Gastrocnemius medialis (tissue), 4 donors: ENCODE results near the gene PDZD11. TPM values are rescaled to one million over a fixed set of nuclear protein-coding genes. Genes with fewer than 3 reads are reported as not detected.

Experiments used
- ATAC-seq, 2 donors: fragments of 150-250 bp; one replicate each; pipeline ENCODE4 v1.9.1; 2016
- DNase-seq, 2 donors: peaks; one replicate each; pipeline ENCODE4 v3.0.0-alpha.2; 2019
- H3K27ac ChIP-seq, 4 donors: fragments of 200-600 bp; sonication (generic); 1 replicate in 1 of 4; 2 replicates in 3 of 4; pipeline ENCODE4 v1.5.1; 2016 to 2018; ENCODE audit warnings: mild to moderate bottlenecking in 2 of 4, moderate library complexity in 1 of 4
- H3K27me3 ChIP-seq, 3 donors: fragments of 200-600 bp; sonication (generic) in 2 of 3; 1 replicate in 1 of 3; 2 replicates in 2 of 3; pipeline versions ENCODE4 v1.5.1 to v1.6.0; 2016 to 2019; ENCODE audit warnings: mild to moderate bottlenecking in 1 of 3, moderate library complexity in 1 of 3
- H3K36me3 ChIP-seq, 2 donors: fragments of 200-600 bp; sonication (generic) in 1 of 2; one replicate each; pipeline ENCODE4 v1.5.1; 2017 to 2018
- H3K4me1 ChIP-seq, 2 donors: fragments of 200-600 bp; sonication (generic) in 1 of 2; one replicate each; pipeline ENCODE4 v1.5.1; 2016 to 2017; ENCODE audit warnings: mild to moderate bottlenecking in 2 of 2
- H3K4me3 ChIP-seq, 4 donors: fragments of 200-600 bp; sonication (generic) in 3 of 4; 1 replicate in 1 of 4; 2 replicates in 3 of 4; pipeline ENCODE4 v1.5.1; 2016 to 2019; ENCODE audit warnings: mild to moderate bottlenecking in 2 of 4
- H3K9me3 ChIP-seq, 3 donors: fragments of 200-600 bp; sonication (generic) in 2 of 3; 1 replicate in 1 of 3; 2 replicates in 2 of 3; pipeline ENCODE4 v1.5.1; 2016 to 2019
- POLR2A ChIP-seq, 2 donors: fragments of 450-650 bp; IDR thresholded peaks; one replicate each; pipeline ENCODE4 v1.6.1; 2017; ENCODE audit warnings: antibody characterized with exemption in 2 of 2, mild to moderate bottlenecking in 2 of 2, moderate library complexity in 2 of 2
- in situ Hi-C, 4 donors: fragments of 200-750 bp; cut with MboI; loops; one replicate each; pipeline versions ENCODE4 v1.15.0 to v1.8.0; 2017; ENCODE audit warnings: low sequenced_read_pairs in 4 of 4
- intact Hi-C: fragments of 100-400 bp; cut with DNase I; formaldehyde crosslinking; loops from one replicate; pipeline ENCODE4 v1.15.1; 2023; ENCODE audit warnings: low total_unique reads
- total RNA-seq, 4 donors: library from RNA; depleted of rRNA; stranded (reverse); fragments of >200 nt; gene quantifications; one replicate each; pipeline versions ENCODE4 v1.1.0 to v1.2.3, GENCODE V29; 2016
- TF ChIP-seq, protein P1 (sequence below), 5 experiments: fragments of 450-650 bp in 3 of 5; fragments of 200-600 bp in 2 of 5; sonication (generic) in 2 of 5; IDR thresholded peaks in 4 of 5; conservative IDR thresholded peaks in 1 of 5; 1 replicate in 4 of 5; 2 replicates in 1 of 5; pipeline ENCODE4 v1.5.1; 2016 to 2019; ENCODE audit warnings: antibody characterized with exemption in 5 of 5, mild to moderate bottlenecking in 3 of 5, moderate library complexity in 3 of 5

Gene PDZD11
- total RNA-seq, 4 donors from 2014 or later = 12.8 to 22.3 (median 21.8) TPM

DNA sequence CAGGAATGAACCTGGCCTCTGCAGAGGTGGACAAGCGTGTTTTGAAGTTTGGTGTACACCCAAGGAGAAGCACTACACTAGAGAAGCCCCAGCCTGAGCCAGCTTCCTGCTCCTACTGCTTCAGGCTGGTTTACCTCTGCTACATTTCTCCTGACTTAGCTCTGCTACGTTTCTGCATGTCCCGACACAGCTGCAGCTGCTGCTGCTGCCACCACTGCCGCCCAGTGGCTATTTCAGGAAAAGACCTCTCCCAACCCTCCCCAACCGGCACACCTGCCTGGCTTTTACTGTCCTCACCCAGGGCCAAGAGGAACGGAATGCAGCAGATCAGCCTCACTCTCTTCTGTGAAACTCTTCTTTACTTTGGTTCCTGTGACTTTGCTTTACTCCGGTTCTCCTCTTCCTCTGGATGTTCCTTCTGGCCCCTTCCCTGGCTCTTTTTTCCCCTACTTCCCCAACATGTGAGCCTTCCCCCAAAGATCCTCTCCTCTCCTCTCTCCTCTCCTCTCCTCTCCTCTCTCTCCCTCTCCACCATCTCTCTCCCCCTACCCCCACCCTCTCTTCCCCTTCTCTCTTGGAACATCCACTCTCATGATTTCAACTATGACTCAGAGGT lies 26.7 kb downstream of the PDZD11 start:
- Histone ChIP-seq H3K4me3 (no peak overlapping the region), H3K27me3 (no peaks in the 10 kb centered on the region), H3K27ac (no peak overlapping the region), H3K4me1 (no peaks in the 10 kb centered on the region), H3K36me3 (no peaks in the 10 kb centered on the region), H3K9me3 (no peaks in the 10 kb centered on the region)
- TF ChIP-seq, protein P1, sequence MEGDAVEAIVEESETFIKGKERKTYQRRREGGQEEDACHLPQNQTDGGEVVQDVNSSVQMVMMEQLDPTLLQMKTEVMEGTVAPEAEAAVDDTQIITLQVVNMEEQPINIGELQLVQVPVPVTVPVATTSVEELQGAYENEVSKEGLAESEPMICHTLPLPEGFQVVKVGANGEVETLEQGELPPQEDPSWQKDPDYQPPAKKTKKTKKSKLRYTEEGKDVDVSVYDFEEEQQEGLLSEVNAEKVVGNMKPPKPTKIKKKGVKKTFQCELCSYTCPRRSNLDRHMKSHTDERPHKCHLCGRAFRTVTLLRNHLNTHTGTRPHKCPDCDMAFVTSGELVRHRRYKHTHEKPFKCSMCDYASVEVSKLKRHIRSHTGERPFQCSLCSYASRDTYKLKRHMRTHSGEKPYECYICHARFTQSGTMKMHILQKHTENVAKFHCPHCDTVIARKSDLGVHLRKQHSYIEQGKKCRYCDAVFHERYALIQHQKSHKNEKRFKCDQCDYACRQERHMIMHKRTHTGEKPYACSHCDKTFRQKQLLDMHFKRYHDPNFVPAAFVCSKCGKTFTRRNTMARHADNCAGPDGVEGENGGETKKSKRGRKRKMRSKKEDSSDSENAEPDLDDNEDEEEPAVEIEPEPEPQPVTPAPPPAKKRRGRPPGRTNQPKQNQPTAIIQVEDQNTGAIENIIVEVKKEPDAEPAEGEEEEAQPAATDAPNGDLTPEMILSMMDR (IDR thresholded peaks at IDR 0.05 in 4 of 5, conservative IDR thresholded peaks at IDR 0.05 in 1 of 5) = no peak
- no peak for TF ChIP-seq POLR2A (IDR thresholded peaks at IDR 0.05)
- ATAC-seq (no peak), DNase-seq (no peak)
- in situ Hi-C loops = no loop called here
- intact Hi-C loops = no loop called here

DNA sequence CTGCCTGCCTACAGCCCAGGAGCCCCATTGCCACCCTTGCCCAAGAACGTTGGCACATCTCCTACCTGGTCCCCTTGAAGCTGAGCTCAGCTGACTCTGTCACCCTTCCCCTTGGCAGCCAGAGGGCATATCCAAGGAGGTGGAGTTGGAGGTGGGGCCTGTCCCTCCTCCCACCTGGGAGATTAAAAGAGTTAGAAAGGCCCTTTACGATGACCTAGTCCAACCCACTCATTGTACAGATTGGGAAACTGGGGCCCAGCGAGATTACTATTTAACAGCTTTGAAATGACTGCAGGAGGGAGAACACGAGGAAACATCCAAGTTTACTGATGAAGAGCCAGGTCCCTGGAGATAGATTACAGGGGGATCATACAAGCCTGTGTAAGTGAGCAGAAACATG lies 29.6 kb downstream of the PDZD11 start, which contains the start of gene P2RY4:
TSS of gene P2RY4 (minus strand) at position 101 of the 400 bp plus-strand sequence. CDS start 580 bp downstream, outside the sequence.
- H3K4me3 ChIP-seq = no peak within 1 kb of the TSS
- no peak within 1 kb of the TSS for H3K27ac ChIP-seq
- H3K36me3 ChIP-seq = no peaks in the 10 kb centered on the region
- in situ Hi-C loops = no loop called here
- no peaks in the 10 kb centered on the region for H3K27me3 ChIP-seq
- no peaks in the 10 kb centered on the region for H3K9me3 ChIP-seq
- intact Hi-C loops = no loop called here
- H3K4me1 ChIP-seq = no peaks in the 10 kb centered on the region
- DNase-seq (no peak), ATAC-seq (no peak)
- TF ChIP-seq, protein P1 (IDR thresholded peaks at IDR 0.05 in 4 of 5, conservative IDR thresholded peaks at IDR 0.05 in 1 of 5) = no peak
- no peak for TF ChIP-seq POLR2A (IDR thresholded peaks at IDR 0.05)

DNA sequence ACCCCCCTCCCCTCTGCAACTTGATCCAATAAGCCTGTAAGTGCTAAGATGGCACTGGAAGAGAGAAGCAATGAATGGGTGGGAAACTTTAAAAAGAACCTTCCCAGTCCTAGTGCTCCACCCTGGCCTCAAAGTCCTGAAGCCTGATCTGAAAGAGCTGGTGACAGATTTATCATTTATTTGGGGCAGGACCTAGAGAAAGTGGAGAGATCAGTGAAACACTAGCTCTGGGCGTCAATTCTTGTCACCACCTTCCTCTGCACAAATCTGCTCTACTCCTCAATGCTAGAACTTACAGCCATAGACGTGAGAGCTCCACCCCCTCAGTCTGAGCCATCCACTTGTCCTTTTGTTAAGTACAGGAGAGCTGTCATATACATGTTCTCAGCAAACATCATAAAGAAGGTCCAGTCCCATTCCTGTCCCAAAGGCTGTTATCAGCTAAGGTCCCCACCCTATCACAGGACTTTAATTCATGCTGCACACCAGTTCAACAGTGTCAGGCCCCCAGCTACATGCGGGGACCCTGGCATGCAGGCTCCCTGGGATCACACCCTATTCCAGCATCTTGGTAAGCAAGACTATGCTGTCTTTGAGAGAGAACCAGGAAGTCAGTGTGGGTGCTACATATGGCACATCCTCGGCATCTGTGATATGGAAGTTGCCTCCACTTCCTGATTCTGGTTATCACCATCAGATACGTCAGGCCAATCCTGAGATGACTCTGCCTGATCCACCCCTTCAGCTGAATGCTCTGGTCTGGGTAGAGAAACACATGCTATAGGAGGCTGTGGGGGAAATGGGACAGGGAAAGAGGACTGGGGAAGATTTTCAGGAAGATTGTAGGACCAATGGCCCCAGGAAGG lies 32.1 kb downstream of the PDZD11 start:
- no peak for DNase-seq
- intact Hi-C loops = no loop called here

DNA sequence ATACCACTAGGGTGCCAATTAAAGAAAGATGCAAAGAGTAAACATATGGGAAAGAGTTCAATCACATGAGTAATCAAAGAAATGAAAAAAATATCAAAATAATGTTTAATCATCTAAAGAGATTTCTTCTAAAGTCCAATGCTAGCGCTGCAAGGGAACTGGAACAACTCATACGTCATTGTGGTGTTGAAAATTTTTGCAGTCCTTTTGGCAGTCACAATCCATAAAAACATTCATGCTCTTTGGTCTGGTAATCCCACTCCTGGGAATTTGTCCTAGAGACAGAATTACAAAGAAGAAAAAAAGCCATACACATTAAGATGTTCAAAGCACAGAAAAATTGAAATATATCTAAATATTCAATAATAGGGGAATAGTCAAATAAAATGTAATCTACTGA lies 34.3 kb downstream of the PDZD11 start:
- Histone ChIP-seq H3K4me1 (no peaks in the 10 kb centered on the region), H3K9me3 (no peaks in the 10 kb centered on the region), H3K4me3 (no peak overlapping the region), H3K27ac (no peak overlapping the region), H3K27me3 (no peaks in the 10 kb centered on the region), H3K36me3 (no peaks in the 10 kb centered on the region)
- ATAC-seq = no peak
- intact Hi-C loops (no loop called here), in situ Hi-C loops (no loop called here)
- TF ChIP-seq, protein P1 (IDR thresholded peaks at IDR 0.05 in 4 of 5, conservative IDR thresholded peaks at IDR 0.05 in 1 of 5) = no peak
- no peak for TF ChIP-seq POLR2A (IDR thresholded peaks at IDR 0.05)
- DNase-seq = no peak

More for the DNA sequence above, 32.1 kb downstream of the PDZD11 start:
- no peaks in the 10 kb centered on the region for H3K9me3 ChIP-seq
- in situ Hi-C loops = no loop called here
- TF ChIP-seq, protein P1 (IDR thresholded peaks at IDR 0.05 in 4 of 5, conservative IDR thresholded peaks at IDR 0.05 in 1 of 5) = no peak
- no peak for TF ChIP-seq POLR2A (IDR thresholded peaks at IDR 0.05)
- no peak for ATAC-seq
- no peak overlapping the region for H3K27ac ChIP-seq
- H3K4me3 ChIP-seq = no peak overlapping the region
- H3K36me3 ChIP-seq = no peaks in the 10 kb centered on the region
- no peaks in the 10 kb centered on the region for H3K27me3 ChIP-seq
- H3K4me1 ChIP-seq = no peaks in the 10 kb centered on the region
